Ovary (tissue), 9 donors: Measurements from ENCODE around the gene CCNB1. TPM values are rescaled to one million over a fixed set of nuclear protein-coding genes. Genes with fewer than 3 reads are reported as not detected.
"Not testable (repeated sequence)": the region's sequence is repeated elsewhere in the genome, so short reads cannot be mapped to it uniquely, and the experiment has no call there.

Experiments used
- DNase-seq, 5 donors: peaks; one replicate each; pipeline ENCODE4 v3.0.0-alpha.2; 2019 to 2020
- H3K27ac ChIP-seq, 2 donors: fragments of 200-600 bp; one replicate each; pipeline versions ENCODE4 v1.5.1 to v1.8.0; 2019 to 2022
- H3K27me3 ChIP-seq: fragments of 200-600 bp; one replicate; pipeline ENCODE4 v1.8.0; 2022
- H3K36me3 ChIP-seq: fragments of 200-600 bp; sonication (generic); one replicate; pipeline ENCODE4 v1.5.1; 2019
- H3K4me1 ChIP-seq: one replicate; pipeline ENCODE4 v1.8.1; 2013; ENCODE audit warnings: mild to moderate bottlenecking, moderate library complexity; ENCODE audit not compliant: insufficient read depth
- H3K4me3 ChIP-seq: fragments of 200-600 bp; sonication (generic); one replicate; pipeline ENCODE4 v1.5.1; 2017
- H3K9me3 ChIP-seq, 2 donors: fragments of 200-600 bp in 1 of 2; sonication (generic) in 1 of 2; one replicate each; pipeline versions ENCODE4 v1.5.1 to v1.8.1; 2013 to 2019; ENCODE audit warnings: mild to moderate bottlenecking in 1 of 2, moderate library complexity in 1 of 2
- EP300 ChIP-seq: sonication (generic); formaldehyde crosslinking; IDR thresholded peaks from one replicate; pipeline ENCODE4 v1.6.1; 2017; ENCODE audit warnings: antibody characterized with exemption
- POLR2A ChIP-seq: fragments of 450-650 bp; IDR thresholded peaks from one replicate; pipeline ENCODE4 v1.6.1; 2017; ENCODE audit warnings: antibody characterized with exemption, mild to moderate bottlenecking, moderate library complexity
- WGBS, 3 donors: extraction: QIAGEN DNeasy Blood & Tissue Kit in 1 of 3; methylation state at CpG; one replicate each; pipeline versions ENCODE4 v1.1.5 to v1.1.7; 2013 to 2017; 5-methylcytosine and 5-hydroxymethylcytosine counted together
- intact Hi-C, 4 donors: fragments of 100-400 bp; cut with DNase I; formaldehyde crosslinking; loops; one replicate each; pipeline versions ENCODE4 v1.11.0 to v1.15.1; 2022 to 2023
- polyA plus RNA-seq, 2 donors: library from polyadenylated mRNA; stranded (reverse); fragments of 200-250 nt in 1 of 2; fragments of 350-450 nt in 1 of 2; fragmentation: Illumina TruSeq in 1 of 2; extraction: RNeasy Lipid Tissue Mini Kit (QIAGEN cat#74804) in 1 of 2; gene quantifications; one replicate each; pipeline ENCODE4 v1.2.3, GENCODE V29; 2013 to 2014
- total RNA-seq, 7 donors: library from RNA; depleted of rRNA in 2 of 7; stranded (reverse); fragments of >200 nt in 2 of 7; fragmentation: NEBNext Ultra II Directional in 3 of 7; extraction: Animal tissue kit (Norgen Biotek cat#: 25700) in 3 of 7; gene quantifications; one replicate each; pipeline versions ENCODE4 v1.1.0 to v1.2.4, GENCODE V29; 2016 to 2023
- TF ChIP-seq, protein P1 (sequence below), 3 donors: fragments of 450-650 bp in 2 of 3; fragments of 200-600 bp in 1 of 3; IDR thresholded peaks; one replicate each; pipeline versions ENCODE4 v1.5.1 to v1.8.0; 2016 to 2022; ENCODE audit warnings: antibody characterized with exemption in 3 of 3, mild to moderate bottlenecking in 1 of 3
- donor health status: DM: no; HTN: no; CAD: no; lungs with moderate emphysema.
- donor health status: DM: no; HTN: no; CAD: no.
- donor health status: Bipolar disorder and iron deficiency.
- donor health status: DM: yes; HTN: yes; CAD: no.
- donor health status: DM: no; HTN: no; CAD: no.
- donor health status: DM: yes; HTN: yes; CAD: no.

CCNB1 gene
- total and polyA plus RNA-seq, 9 donors, result 3.5 to 13.9 (median 6.7) TPM

DNA sequence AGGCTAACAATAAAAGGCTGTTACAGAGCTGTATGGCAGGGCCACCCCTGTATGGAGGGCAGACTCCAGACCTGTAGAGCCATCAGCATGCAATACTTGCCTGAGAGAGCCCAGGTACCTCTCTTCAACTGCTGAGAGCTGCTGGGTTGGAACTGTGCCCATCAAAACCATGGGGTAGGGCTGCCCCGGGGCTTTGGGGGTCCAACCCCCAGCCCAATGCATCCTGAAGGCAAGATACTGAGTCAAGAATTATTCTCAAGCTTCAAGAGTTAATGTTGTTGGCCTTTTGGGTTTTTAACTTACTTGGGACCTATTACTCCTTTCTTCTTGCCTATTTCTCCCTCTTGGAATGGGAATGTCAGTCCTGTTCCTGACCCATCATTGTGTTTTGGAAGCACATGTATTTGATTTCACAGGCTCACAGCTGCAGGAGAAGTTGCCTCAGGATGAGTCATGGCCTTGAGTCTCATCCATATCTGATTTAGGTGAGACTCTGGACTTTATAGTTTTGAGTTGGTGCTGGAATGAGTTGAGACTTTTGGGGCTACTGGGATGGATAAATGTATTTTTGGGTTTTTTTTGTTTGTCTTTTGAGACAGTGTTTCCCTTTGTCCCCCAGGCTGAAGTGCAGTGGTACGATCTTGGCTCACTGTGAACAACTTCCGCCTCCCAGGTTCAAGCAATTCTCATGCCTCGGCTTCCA, 46.7 kb downstream of the CCNB1 start:
- Histone ChIP-seq H3K9me3 (no peaks in the 10 kb centered on the region), H3K36me3 (no peaks in the 10 kb centered on the region), H3K4me3 (no peak overlapping the region), H3K27me3 (no peaks in the 10 kb centered on the region), H3K4me1 (no peaks in the 10 kb centered on the region), H3K27ac (no peak overlapping the region)
- 76 to 87% (median 80%) methylated on average over 4 of the region's 4 CpGs for WGBS, 3 donors
- intact Hi-C loops, result no loop called here
- TF ChIP-seq, protein P1, sequence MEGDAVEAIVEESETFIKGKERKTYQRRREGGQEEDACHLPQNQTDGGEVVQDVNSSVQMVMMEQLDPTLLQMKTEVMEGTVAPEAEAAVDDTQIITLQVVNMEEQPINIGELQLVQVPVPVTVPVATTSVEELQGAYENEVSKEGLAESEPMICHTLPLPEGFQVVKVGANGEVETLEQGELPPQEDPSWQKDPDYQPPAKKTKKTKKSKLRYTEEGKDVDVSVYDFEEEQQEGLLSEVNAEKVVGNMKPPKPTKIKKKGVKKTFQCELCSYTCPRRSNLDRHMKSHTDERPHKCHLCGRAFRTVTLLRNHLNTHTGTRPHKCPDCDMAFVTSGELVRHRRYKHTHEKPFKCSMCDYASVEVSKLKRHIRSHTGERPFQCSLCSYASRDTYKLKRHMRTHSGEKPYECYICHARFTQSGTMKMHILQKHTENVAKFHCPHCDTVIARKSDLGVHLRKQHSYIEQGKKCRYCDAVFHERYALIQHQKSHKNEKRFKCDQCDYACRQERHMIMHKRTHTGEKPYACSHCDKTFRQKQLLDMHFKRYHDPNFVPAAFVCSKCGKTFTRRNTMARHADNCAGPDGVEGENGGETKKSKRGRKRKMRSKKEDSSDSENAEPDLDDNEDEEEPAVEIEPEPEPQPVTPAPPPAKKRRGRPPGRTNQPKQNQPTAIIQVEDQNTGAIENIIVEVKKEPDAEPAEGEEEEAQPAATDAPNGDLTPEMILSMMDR (IDR thresholded peaks at IDR 0.05), result no peak
- no peak for TF ChIP-seq EP300
- no peak for TF ChIP-seq POLR2A
- DNase-seq, result no peak

- 18 to 40% (median 27%) methylated on average over 6 of the region's 6 CpGs for WGBS, 3 donors
- no peaks in the 10 kb centered on the region for H3K36me3 ChIP-seq
- intact Hi-C loops, result no loop called here
- TF ChIP-seq, protein P1 (IDR thresholded peaks at IDR 0.05), result no peak
- TF ChIP-seq EP300 (no peak), POLR2A (no peak)
- H3K27ac ChIP-seq, result no peak overlapping the region
- no peaks in the 10 kb centered on the region for H3K9me3 ChIP-seq
- H3K4me1 ChIP-seq, result no peaks in the 10 kb centered on the region
- peak overlapping the region; percentile 89 for H3K4me3 ChIP-seq
- no peaks in the 10 kb centered on the region for H3K27me3 ChIP-seq
- no peak for DNase-seq
These were observed 50.2 kb downstream of the CCNB1 start for GRCh38 chr5:69217151-69217511.

DNA sequence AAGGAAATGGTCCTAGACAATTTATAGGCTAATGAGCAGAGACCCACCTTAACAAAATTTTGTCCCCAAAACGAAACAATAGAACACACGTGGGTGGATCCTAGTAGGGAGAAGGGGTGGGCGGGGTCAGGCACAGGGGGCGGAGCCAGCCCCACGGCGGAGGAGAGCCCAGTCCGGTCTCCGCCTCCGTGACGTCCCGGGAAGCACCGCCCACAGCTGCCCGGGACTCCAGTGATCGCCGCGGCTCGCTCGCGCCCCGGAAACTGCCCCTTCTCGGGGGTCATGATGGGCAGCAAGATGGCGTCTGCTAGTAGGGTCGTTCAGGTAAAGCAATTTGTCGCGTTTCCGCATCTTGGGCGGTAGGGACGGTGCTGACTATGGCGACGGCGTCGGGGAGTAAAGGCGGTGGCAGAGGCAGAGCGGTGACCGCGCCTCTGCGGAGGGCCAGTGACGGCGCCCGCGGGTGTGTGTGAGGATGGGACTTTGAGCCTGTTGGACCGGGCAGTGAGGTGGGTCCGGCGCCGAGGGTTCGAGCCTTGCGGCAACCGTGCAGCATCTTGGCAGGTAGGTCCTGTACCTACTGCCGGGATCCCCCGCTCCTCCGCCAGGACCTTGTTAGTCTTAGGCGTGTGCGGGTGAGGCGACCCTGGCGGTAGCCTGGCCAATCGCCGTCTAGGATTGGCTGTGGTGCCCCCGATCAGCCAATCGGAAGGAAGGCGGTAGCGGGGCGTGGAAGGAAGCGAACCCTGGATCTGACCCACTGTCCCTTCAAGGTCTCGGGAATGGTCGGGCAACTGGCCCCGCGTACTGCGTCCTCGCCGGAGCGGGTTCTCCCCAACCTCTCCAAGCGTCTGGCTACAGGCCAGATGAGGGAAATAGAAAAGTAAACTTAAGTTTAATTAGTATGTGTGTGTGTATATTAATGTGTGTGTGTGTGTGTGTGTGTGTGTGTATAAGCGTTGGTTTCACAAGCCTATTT, 50.9 kb downstream of the CCNB1 start:
- TF ChIP-seq EP300 (no peak), POLR2A (peak; percentile 86)
- TF ChIP-seq, protein P1 (IDR thresholded peaks at IDR 0.05), result peak in 2 of 3 donors; percentile 49 to 54
- Histone ChIP-seq H3K9me3 (no peaks in the 10 kb centered on the region), H3K27me3 (no peaks in the 10 kb centered on the region), H3K36me3 (no peaks in the 10 kb centered on the region), H3K4me3 (peak overlapping the region; percentile 89), H3K4me1 (no peaks in the 10 kb centered on the region), H3K27ac (peak overlapping the region; percentile 53 to 82)
- WGBS, 3 donors, result 0 to 1% (median 1%) methylated on average over 52 to 73 of the region's 73 CpGs
- peak; percentile 97 to 99 (median 98) for DNase-seq
- intact Hi-C loops, result no loop called here

- Histone ChIP-seq H3K27ac (no peak overlapping the region), H3K4me3 (no peak overlapping the region), H3K9me3 (no peaks in the 10 kb centered on the region), H3K27me3 (no peaks in the 10 kb centered on the region), H3K36me3 (no peaks in the 10 kb centered on the region), H3K4me1 (peaks cover 1% of the 10 kb centered on the region)
- DNase-seq, result no peak
- intact Hi-C loops, result no loop called here
- TF ChIP-seq POLR2A, result no peak
- TF ChIP-seq, protein P1 (IDR thresholded peaks at IDR 0.05), result no peak
- no peak for TF ChIP-seq EP300
These were observed 53.0 kb downstream of the CCNB1 start for GRCh38 chr5:69219939-69220338.

DNA sequence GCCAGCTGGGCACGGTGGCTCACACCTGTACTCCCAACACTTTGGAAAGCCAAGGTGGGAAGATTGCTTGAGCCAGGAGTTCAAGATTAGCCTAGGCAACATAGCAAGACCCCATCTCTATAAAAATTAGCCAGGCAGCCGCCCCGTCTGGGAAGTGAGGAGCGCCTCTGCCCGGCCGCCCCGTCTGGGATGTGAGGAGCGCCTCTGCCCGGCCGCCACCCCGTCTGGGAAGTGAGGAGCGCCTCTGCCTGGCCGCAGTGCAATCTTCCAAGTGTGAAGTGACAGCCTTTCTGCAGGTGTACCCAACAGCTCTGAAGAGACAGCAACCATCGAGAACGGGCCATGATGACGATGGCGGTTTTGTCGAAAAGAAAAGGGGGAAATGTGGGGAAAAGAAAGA, 53.4 kb downstream of the CCNB1 start:
- H3K9me3 ChIP-seq, H3K4me3 ChIP-seq, intact Hi-C loops, H3K36me3 ChIP-seq, H3K27me3 ChIP-seq, H3K27ac ChIP-seq, DNase-seq, H3K4me1 ChIP-seq: not testable (repeated sequence)
- WGBS, 3 donors, result 95 to 97% (median 96%) methylated on average over 18 of the region's 18 CpGs

DNA sequence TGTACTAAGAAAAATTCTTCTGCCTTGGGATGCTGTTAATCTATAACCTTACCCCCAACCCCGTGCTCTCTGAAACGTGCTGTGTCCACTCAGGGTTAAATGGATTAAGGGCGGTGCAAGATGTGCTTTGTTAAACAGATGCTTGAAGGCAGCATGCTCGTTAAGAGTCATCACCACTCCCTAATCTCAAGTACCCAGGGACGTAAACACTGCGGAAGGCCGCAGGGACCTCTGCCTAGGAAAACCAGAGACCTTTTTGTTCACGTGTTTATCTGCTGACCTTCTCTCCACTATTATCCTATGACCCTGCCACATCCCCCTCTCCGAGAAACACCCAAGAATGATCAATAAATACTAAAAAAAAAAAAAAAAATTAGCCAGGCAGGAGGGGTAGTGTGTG, 53.9 kb downstream of the CCNB1 start:
- H3K27me3 ChIP-seq, intact Hi-C loops, H3K27ac ChIP-seq, H3K36me3 ChIP-seq, H3K4me1 ChIP-seq, H3K4me3 ChIP-seq, H3K9me3 ChIP-seq, DNase-seq: not testable (repeated sequence)
- 85 to 89% (median 86%) methylated on average over 9 of the region's 9 CpGs for WGBS, 3 donors
